Measurements from ENCODE around the gene KIF1C.

Gene KIF1C

GRCh38 chr17:4997302-4998026 is at the start of gene KIF1C, which contains the start of gene INCA1:
TSS of gene KIF1C (plus strand) at chr17:4997950. CDS start at chr17:5000247, 2,297 bp downstream.
TSS of gene INCA1 (minus strand) at chr17:4997522. CDS start at chr17:4994437, 3,085 bp downstream.
- DNase-seq (ENCODE audit: low spot score), result peak; percentile 100
- no peak for TF ChIP-seq CTCF (IDR thresholded peaks at IDR 0.05; ENCODE audit: borderline replicate concordance, control extremely low read depth, extremely low read depth, insufficient read depth, missing control alignments)
- in situ Hi-C loops (cut with MboI; ENCODE audit: low sequenced_read_pairs, unreplicated experiment), result no loop called here

GRCh38 chr17:4948166-4948930 is 49.4 kb upstream of the KIF1C start, which contains the start of gene PFN1:
TSS of gene PFN1 (minus strand) at chr17:4948530. CDS start at chr17:4948394, 136 bp downstream.
- TF ChIP-seq CTCF (IDR thresholded peaks at IDR 0.05; ENCODE audit: borderline replicate concordance, control extremely low read depth, extremely low read depth, insufficient read depth, missing control alignments), result no peak
- in situ Hi-C loops (cut with MboI; ENCODE audit: low sequenced_read_pairs, unreplicated experiment), result no loop called here
- DNase-seq (ENCODE audit: low spot score), result peak; percentile 91

- in situ Hi-C loops (cut with MboI; ENCODE audit: low sequenced_read_pairs, unreplicated experiment), result no loop called here
- no peak for TF ChIP-seq CTCF (IDR thresholded peaks at IDR 0.05; ENCODE audit: borderline replicate concordance, control extremely low read depth, extremely low read depth, insufficient read depth, missing control alignments)
- peak; percentile 89 for DNase-seq (ENCODE audit: low spot score)
Observed at GRCh38 chr17:4948931-4949320, 48.8 kb upstream of the KIF1C start.

- DNase-seq (ENCODE audit: low spot score), result peak; percentile 87
- in situ Hi-C loops (cut with MboI; ENCODE audit: low sequenced_read_pairs, unreplicated experiment), result no loop called here
- TF ChIP-seq CTCF (IDR thresholded peaks at IDR 0.05; ENCODE audit: borderline replicate concordance, control extremely low read depth, extremely low read depth, insufficient read depth, missing control alignments), result no peak
Observed at GRCh38 chr17:4949321-4950074, 48.3 kb upstream of the KIF1C start.

- in situ Hi-C loops (cut with MboI; ENCODE audit: low sequenced_read_pairs, unreplicated experiment), result no loop called here
- no peak for DNase-seq (ENCODE audit: low spot score)
- no peak for TF ChIP-seq CTCF (IDR thresholded peaks at IDR 0.05; ENCODE audit: borderline replicate concordance, control extremely low read depth, extremely low read depth, insufficient read depth, missing control alignments)
Observed at GRCh38 chr17:4950075-4950745, 47.5 kb upstream of the KIF1C start.
